ENCODE results near the gene PNPLA1.

Gene PNPLA1

GRCh38 chr6:36285187-36285671 lies 15.4 kb downstream of the PNPLA1 start:
- no peak for DNase-seq (ENCODE audit: low read depth in 2 of 2)

GRCh38 chr6:36285797-36286196 lies 15.9 kb downstream of the PNPLA1 start:
- no peak for DNase-seq (ENCODE audit: low read depth in 2 of 2)

DNA sequence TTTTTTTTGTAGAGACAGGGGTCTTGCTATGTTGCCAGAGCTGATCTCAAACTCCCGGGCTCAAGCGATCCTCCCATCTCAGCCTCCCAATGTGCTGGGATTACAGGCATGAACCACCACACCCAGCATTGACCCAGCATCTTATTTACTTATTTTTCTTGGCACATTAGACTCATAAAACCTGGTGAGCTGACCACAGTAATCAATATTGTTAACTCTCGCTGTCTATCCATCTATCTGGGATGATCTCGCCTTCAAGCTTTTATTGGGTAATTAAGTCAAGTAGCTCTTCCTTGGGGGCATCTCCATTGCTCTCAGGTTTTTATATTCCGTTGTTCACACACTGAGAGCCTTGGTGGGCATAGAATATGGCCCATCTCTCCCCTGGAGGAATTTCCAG lies 17.0 kb downstream of the PNPLA1 start:
- no peak for DNase-seq (ENCODE audit: low read depth in 2 of 2)

- DNase-seq (ENCODE audit: low read depth in 2 of 2) = no peak
Measured at GRCh38 chr6:36289281-36289878, 19.5 kb downstream of the PNPLA1 start.

- DNase-seq (ENCODE audit: low read depth in 2 of 2) = no peak
Measured at GRCh38 chr6:36290668-36291620, 21.1 kb downstream of the PNPLA1 start.

DNA sequence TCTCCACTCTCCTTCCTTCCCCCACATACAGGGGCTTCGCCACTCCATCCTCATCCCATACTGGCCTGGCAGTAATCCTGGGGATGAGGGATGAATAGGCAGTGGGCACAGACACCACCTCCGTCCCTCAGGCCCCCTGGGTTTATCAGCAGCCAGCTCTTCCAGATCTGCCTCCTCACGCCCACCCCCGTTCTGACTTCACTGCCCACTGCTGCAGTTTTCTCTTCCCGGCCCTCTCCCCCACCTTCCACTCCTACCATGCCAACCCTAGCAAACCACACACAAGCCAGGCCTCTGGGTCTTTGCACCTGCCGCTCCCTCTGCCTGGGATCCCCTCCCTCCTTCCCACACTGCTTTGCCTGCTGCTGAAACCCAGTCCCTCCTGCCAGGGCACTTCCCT lies 22.3 kb downstream of the PNPLA1 start:
- no peak for DNase-seq (ENCODE audit: low read depth in 2 of 2)

- DNase-seq (ENCODE audit: low read depth in 2 of 2) = no peak
Measured at GRCh38 chr6:36296240-36296639, 26.4 kb downstream of the PNPLA1 start.

DNA sequence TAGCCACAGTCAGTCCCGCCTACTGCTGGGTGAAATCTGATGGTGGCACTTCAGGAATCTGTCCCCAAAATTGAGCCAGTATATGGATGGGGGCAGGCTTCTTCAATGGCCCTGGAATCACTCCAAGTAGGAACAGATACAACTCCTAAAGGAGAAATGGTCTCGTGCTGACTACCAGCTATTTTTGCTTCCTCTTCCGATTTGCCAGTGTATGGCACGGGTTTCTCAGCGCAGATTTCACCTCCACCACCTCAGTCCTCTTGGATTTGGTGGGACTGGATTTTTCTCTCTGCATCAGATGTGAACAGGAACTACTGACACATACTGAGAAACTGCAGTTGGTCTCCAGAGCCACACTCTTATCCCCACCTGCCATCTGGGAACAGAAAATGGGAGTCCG lies 27.2 kb downstream of the PNPLA1 start:
- DNase-seq (ENCODE audit: low read depth in 2 of 2) = no peak

- DNase-seq (ENCODE audit: low read depth in 2 of 2) = no peak
Measured at GRCh38 chr6:36297511-36297910, 27.7 kb downstream of the PNPLA1 start.

DNA sequence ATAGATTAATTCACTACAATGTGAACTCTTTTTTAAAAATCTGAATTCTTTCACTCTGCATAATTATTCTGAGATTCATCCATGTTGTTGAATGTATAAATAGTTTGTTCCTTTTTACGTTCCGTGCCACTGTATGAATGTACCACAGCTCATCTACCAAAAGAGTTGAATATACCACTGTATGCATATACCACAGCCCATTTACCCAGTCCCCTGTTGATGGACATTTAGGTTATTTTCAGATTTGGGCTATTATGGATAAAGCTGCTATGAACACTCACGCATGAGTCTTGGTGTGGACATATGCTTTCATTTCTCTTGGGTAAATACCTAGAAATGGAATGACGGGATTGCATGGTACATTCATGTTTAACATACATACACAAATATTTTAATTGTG lies 28.2 kb downstream of the PNPLA1 start:
- DNase-seq (ENCODE audit: low read depth in 2 of 2) = no peak

GRCh38 chr6:36301085-36301658 lies 31.3 kb downstream of the PNPLA1 start:
- DNase-seq (ENCODE audit: low read depth in 2 of 2) = no peak

DNA sequence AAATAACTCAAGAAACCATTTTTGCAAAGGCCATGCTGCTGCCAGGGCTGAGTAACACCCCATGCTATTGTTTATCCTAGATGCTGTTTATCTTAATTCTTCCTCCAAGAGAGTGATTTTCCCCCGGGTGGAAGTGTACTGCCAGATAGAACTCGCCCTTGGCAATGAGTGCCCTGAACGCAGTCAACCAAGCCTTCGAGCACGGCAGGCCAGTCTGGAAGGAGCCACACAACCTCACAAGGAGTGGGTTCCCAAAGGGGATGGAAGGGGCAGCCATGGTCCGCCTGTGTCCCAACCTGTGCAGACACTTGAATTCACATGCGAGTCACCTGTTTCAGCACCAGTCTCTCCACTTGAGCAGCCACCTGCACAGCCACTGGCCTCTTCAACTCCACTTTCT lies 31.9 kb downstream of the PNPLA1 start:
- DNase-seq (ENCODE audit: low read depth in 2 of 2) = no peak

DNA sequence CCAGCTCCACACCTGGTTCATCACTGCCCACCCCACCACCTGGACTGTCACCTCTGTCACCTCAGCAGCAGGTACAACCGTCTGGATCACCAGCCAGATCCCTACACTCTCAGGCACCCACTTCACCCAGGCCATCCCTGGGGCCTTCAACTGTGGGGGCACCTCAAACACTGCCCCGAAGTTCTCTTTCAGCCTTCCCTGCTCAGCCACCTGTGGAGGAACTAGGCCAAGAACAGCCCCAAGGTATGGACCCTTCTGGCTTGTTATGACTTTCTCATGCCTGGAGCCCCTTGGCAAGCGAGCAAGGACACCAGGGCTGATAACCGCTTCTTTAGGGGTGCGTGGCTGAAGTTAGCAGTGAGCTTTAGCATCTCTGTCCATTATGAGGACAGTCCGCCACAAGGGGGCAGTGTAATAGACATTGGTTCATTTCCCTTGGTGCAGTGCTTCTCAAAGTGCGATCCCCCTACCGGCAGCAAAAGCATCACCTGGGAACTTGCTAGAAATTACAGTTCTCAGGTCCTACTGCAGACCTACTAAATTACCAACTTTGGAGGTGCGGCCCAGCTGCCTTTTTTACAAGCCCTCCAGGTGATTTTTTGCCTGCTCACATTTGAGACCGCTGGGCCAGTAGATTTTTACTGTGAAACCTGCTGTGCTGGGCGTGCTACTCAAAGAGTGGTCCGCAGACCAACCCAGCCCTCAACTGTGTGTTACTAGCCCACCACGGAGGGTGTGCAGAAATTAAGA lies 32.5 kb downstream of the PNPLA1 start:
- peak; percentile 83 to 95 for DNase-seq (ENCODE audit: low read depth in 2 of 2)

DNA sequence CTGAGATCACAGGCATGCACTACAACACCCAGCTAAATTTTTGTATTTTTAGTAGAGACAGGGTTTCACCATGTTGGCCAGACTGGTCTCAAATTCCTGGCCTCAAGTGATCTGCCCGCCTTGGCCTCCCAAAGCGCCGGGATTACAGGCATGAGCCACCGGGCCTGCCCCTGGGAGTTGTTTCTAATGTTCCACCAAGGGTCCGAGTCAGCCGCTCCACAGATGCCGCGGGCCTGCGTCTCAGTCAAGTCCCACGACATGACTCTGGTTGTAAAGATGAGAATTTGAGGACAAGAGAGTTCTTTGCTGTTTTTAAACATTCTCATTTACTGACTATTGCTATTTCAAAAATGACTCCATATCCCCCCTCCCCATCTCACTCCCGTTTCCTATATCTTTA lies 36.0 kb downstream of the PNPLA1 start:
- DNase-seq (ENCODE audit: low read depth in 2 of 2) = no peak

DNA sequence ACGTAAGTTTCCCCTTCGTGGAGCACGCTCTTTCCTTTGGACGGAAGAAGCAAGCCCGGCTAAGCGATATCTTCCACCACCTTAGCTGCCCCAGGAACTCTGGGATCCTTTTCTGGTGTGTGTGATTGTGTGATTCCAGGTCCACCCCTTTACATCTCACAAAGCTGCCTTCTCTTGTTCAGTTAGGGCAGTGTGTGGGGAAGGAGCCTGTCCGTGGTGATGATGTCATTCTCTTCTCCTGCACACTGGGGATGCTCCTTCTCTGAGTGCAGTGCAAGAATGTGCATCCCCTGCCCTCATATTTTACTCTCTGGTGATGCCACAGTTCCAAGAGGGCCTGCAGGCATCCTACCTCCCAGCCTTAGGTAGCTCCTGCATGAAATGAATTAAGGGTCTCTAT lies 36.5 kb downstream of the PNPLA1 start:
- DNase-seq (ENCODE audit: low read depth in 2 of 2) = no peak

- no peak for DNase-seq (ENCODE audit: low read depth in 2 of 2)
Measured at GRCh38 chr6:36308514-36308913, 38.7 kb downstream of the PNPLA1 start.

DNA sequence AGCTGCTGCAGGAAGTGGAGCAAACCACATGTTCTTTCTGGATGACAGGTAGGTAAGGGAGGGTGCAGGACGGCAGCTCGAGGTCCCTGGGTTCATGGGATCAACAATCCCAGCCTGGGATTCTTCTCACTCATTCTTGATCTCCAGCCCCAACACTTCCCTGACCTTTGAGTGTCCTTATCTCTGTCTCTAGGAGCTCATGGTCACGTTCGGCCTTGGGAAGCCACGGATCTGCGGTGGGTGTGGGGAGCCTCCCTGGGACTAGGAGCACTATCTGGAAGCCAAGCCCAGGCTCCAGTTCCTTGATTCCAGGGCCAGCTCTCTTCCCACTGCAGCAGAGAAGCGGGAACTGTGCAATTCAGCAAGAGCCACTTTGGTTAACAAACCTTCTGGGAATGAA lies 39.3 kb downstream of the PNPLA1 start:
- DNase-seq (ENCODE audit: low read depth in 2 of 2) = no peak

GRCh38 chr6:36309900-36310299 lies 40.0 kb downstream of the PNPLA1 start:
- DNase-seq (ENCODE audit: low read depth in 2 of 2) = no peak

GRCh38 chr6:36312854-36313648 lies 43.2 kb downstream of the PNPLA1 start:
- no peak for DNase-seq (ENCODE audit: low read depth in 2 of 2)

DNA sequence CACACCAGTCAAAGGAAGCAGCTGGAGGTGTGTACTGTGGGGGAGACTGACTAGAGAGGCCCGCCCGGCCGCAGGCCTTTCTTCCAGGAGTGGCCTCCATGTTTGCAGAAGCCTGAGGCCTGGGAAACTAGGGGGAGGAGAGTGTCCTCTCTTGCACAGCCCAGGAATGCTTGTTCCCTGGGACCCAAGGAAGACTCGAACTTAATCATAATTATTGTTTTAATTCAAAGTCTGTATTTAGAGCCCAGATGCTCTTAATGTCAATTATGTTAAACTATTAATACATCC lies 43.7 kb downstream of the PNPLA1 start:
- DNase-seq (ENCODE audit: low read depth in 2 of 2) = no peak

DNA sequence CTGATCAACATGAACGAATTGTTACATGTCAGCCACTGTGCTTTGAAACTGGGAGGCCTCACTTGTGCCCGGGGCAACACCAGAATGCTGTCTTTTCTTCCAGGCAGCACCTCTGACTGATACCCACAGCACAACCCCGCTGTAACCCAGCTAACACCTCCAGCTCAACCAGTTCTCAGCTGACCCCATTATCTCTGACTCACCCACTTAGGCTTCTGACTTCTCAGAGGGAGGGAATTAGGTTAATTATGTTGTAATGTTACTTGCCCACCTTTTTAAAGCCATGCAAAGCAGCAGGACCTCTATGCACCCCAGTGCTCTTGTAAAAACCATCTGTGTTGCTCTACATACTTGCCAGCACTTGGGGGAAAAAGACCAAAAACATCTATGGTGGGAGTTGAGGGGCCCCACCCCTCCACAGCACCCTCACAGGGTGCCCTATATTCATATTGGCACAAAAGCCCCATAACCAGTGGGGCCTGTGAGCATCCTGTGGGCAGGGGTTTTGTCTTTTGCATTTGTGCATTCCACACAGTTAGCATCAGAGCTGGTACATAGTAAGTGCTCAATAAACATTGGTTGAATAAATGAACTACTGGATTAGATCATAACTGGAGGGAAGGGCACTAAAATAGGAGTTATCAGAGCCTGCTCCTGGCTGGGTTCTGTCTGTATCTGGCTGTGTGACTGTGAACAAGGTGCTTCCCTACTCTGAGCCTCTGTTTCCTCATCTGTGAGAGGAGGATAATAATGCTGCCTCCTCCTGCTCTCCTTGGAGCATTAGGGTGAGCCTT lies 44.6 kb downstream of the PNPLA1 start:
- no peak for DNase-seq (ENCODE audit: low read depth in 2 of 2)

Data from stimulated activated CD4-positive, alpha-beta T cell treated with anti-CD3 and anti-CD28 coated beads, Interleukin-1b, Interleukin-23, amount 100 ng/mL, for 4 hours (primary cell).